ENCODE data around the gene KCNS3. TPM values are rescaled to one million over a fixed set of nuclear protein-coding genes. Genes with fewer than 3 reads are reported as not detected.

The KCNS3 gene, protein sequence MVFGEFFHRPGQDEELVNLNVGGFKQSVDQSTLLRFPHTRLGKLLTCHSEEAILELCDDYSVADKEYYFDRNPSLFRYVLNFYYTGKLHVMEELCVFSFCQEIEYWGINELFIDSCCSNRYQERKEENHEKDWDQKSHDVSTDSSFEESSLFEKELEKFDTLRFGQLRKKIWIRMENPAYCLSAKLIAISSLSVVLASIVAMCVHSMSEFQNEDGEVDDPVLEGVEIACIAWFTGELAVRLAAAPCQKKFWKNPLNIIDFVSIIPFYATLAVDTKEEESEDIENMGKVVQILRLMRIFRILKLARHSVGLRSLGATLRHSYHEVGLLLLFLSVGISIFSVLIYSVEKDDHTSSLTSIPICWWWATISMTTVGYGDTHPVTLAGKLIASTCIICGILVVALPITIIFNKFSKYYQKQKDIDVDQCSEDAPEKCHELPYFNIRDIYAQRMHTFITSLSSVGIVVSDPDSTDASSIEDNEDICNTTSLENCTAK
- 10 to 100 TPM; 30.3 to 33.6 TPM for total RNA-seq

GRCh38 chr2:17878281-17879136 lies at the start of gene KCNS3:
Gene KCNS3, plus strand, starts transcription at chr2:17878667. Its CDS starts 52,342 bp downstream, at chr2:17931009.
- TF ChIP-seq CTCF (IDR thresholded peaks at IDR 0.05): no peak
- DNase-seq (ENCODE audit: low spot score) (no peak), ATAC-seq (ENCODE audit: insufficient number of reproducible peaks, low FRiP score, low read depth) (peak; percentile 19)
- Histone ChIP-seq H3K27ac (peak within 1 kb of the TSS; percentile 70 to 84), H3K27me3 (replicated peaks; ENCODE audit: insufficient read depth) (no peaks in the 10 kb centered on the region), H3K4me1 (ENCODE audit: control insufficient read depth in 1 of 2, low read depth in 2 of 2) (peaks cover 3 to 17% of the 10 kb centered on the region in 2 donors), H3K36me3 (no peaks in the 10 kb centered on the region), H3K4me3 (peak within 1 kb of the TSS; percentile 77), H3K9me3 (no peaks in the 10 kb centered on the region)

DNA sequence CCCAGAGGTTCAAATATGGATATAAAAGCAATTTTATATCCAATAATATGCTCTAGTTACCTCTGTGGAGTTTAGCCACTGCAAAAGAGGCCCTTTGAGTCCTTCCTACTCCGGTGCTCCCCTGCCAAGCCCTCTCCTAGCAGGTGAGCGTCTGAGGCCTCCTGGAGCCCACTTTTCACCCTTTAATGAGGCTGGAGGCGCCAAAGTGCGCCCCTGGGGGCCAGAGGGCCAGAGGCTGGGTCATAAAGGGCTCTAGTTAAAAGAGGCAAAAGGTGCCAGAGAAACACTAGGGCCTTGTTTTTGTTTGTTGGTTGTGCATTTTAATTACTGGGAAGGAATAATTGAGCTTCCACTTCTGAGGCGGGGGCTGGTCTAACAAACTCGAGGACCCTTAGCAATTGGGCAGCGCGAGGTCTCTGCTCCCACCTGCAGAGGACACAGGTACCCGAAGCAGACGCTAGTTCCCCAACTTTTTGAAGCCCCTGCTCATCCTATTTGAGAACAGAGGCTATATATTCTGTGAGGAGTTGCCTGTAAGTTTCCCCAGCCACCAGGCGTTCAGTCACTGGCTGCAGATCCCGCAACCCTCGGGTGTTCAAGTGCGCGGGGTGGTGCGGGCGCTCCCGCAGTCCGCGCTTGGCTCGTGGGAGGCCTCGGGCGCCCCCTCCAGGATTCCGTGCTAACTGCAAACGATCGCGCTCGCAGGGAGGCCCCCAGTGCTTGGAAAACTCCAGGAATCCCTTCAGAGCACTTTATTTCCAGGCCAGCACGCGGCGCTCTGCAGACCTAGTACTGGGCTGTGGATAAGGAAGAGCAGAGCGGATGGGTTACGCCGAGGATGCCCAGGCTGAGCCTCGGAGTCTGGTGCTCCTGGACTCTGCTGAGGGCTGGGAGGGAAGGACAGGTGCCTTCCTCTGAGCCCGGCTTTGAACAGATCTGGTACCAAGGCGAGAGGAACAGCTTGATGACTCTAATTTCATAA lies 48.1 kb upstream of the KCNS3 start:
- Histone ChIP-seq H3K36me3 (no peaks in the 10 kb centered on the region), H3K4me1 (ENCODE audit: control insufficient read depth in 1 of 2, low read depth in 2 of 2) (peaks cover 0 to 7% of the 10 kb centered on the region in 2 donors), H3K4me3 (peak overlapping the region; percentile 38), H3K9me3 (no peaks in the 10 kb centered on the region), H3K27me3 (replicated peaks; ENCODE audit: insufficient read depth) (no peaks in the 10 kb centered on the region), H3K27ac (no peak overlapping the region)
- ATAC-seq (ENCODE audit: insufficient number of reproducible peaks, low FRiP score, low read depth) (peak; percentile 49), DNase-seq (ENCODE audit: low spot score) (no peak)
- peak; percentile 79 for TF ChIP-seq CTCF (IDR thresholded peaks at IDR 0.05)

GRCh38 chr2:17835516-17835915 lies 43.0 kb upstream of the KCNS3 start:
- no peak overlapping the region for H3K4me3 ChIP-seq
- DNase-seq (ENCODE audit: low spot score) (no peak), ATAC-seq (ENCODE audit: insufficient number of reproducible peaks, low FRiP score, low read depth) (no peak)
- H3K27ac ChIP-seq: no peak overlapping the region
- no peak for TF ChIP-seq CTCF (IDR thresholded peaks at IDR 0.05)
- no peaks in the 10 kb centered on the region for H3K27me3 ChIP-seq (replicated peaks; ENCODE audit: insufficient read depth)
- no peaks in the 10 kb centered on the region for H3K9me3 ChIP-seq
- H3K4me1 ChIP-seq (ENCODE audit: control insufficient read depth in 1 of 2, low read depth in 2 of 2): peaks cover 0 to 5% of the 10 kb centered on the region in 2 donors
- no peaks in the 10 kb centered on the region for H3K36me3 ChIP-seq

DNA sequence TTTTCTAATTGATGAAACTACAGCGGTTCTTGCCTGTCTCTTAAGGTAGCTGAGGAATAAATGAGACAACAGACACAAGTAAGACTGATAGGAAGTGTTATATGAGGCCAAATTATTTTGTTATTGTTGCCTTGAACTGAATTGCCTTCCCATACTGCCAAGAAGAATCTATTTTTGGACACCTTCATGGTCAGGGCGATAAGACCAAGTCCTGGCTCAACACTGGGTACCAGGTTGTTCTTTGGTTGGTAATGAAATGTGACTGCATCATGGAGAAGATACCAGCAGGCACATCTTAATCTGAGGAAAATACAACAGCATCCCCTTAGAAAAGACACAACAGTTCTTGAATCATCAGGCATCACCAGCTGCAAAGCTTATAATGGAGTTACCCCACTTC lies 38.5 kb upstream of the KCNS3 start:
- DNase-seq (ENCODE audit: low spot score): no peak
- no peak for TF ChIP-seq CTCF (IDR thresholded peaks at IDR 0.05)
- Histone ChIP-seq H3K4me3 (no peak overlapping the region), H3K36me3 (no peaks in the 10 kb centered on the region), H3K9me3 (no peaks in the 10 kb centered on the region), H3K4me1 (ENCODE audit: control insufficient read depth in 1 of 2, low read depth in 2 of 2) (no peaks in the 10 kb centered on the region), H3K27ac (no peak overlapping the region), H3K27me3 (replicated peaks; ENCODE audit: insufficient read depth) (no peaks in the 10 kb centered on the region)
- no peak for ATAC-seq (ENCODE audit: insufficient number of reproducible peaks, low FRiP score, low read depth)
